Measurements from ENCODE around the gene OVOL3.

OVOL3 gene

GRCh38 chr19:36112678-36113077, 1.7 kb downstream of the OVOL3 start:
- Histone ChIP-seq H2BK5ac (ENCODE audit: low read depth, low read length, poor library complexity, severe bottlenecking) (no peak overlapping the region), H3K14ac (ENCODE audit: low read length in 2 of 2) (no peak overlapping the region), H3K9me3 (ENCODE audit: control insufficient read depth, low read length) (no peaks in the 10 kb centered on the region), H2BK120ac (ENCODE audit: low read depth, low read length) (no peak overlapping the region), H3K36me3 (ENCODE audit: control insufficient read depth in 1 of 2, insufficient read depth in 2 of 2, low read depth in 1 of 2, low read length in 2 of 2) (peaks cover 31 to 32% of the 10 kb centered on the region in 2 experiments), H3K18ac (ENCODE audit: low read depth in 1 of 2, low read length in 2 of 2) (no peak overlapping the region), H3K4me3 (ENCODE audit: insufficient read depth in 1 of 2, low read depth in 1 of 2, low read length in 2 of 2) (no peak overlapping the region), H3K79me1 (replicated peaks; ENCODE audit: low read length, poor library complexity, severe bottlenecking) (peaks cover 22% of the 10 kb centered on the region), H3K4ac (ENCODE audit: low read depth in 1 of 2, low read length in 2 of 2) (no peak overlapping the region), H3K27me3 (ENCODE audit: control insufficient read depth in 1 of 2, insufficient read depth in 1 of 2, low read length in 2 of 2) (no peaks in the 10 kb centered on the region), H3K4me2 (ENCODE audit: low read length, poor library complexity, severe bottlenecking) (no peak overlapping the region), H3K4me1 (ENCODE audit: control insufficient read depth, insufficient read depth, low read depth, low read length) (peaks cover 21% of the 10 kb centered on the region), H2AFZ (ENCODE audit: low read depth, low read length) (no peak overlapping the region), H3K23ac (ENCODE audit: low read length in 2 of 2) (no peak overlapping the region), H3K9ac (ENCODE audit: low read length) (no peak overlapping the region), H2BK12ac (ENCODE audit: low read length in 2 of 2) (no peak overlapping the region), H2BK15ac (ENCODE audit: low read depth, poor library complexity, severe bottlenecking) (no peak overlapping the region), H3K27ac (ENCODE audit: low read length, poor library complexity, severe bottlenecking) (no peak overlapping the region), H2AK5ac (ENCODE audit: low read length, severe bottlenecking) (no peak overlapping the region), H4K8ac (ENCODE audit: low read length) (no peak overlapping the region), H4K91ac (ENCODE audit: low read length) (peak overlapping the region; percentile 54)
- DNase-seq = no peak
- 95% methylated on average over 10 of the region's 10 CpGs for WGBS

GRCh38 chr19:36113425-36113824, 2.5 kb downstream of the OVOL3 start:
- Histone ChIP-seq H4K91ac (ENCODE audit: low read length) (no peak overlapping the region), H3K4me2 (ENCODE audit: low read length, poor library complexity, severe bottlenecking) (peak overlapping the region; percentile 69), H3K9ac (ENCODE audit: low read length) (peak overlapping the region; percentile 95), H3K18ac (ENCODE audit: low read depth in 1 of 2, low read length in 2 of 2) (no peak overlapping the region), H3K23ac (ENCODE audit: low read length in 2 of 2) (no peak overlapping the region), H3K9me3 (ENCODE audit: control insufficient read depth, low read length) (no peaks in the 10 kb centered on the region), H3K4me3 (ENCODE audit: insufficient read depth in 1 of 2, low read depth in 1 of 2, low read length in 2 of 2) (peak overlapping the region; percentile 23 to 99), H2BK15ac (ENCODE audit: low read depth, poor library complexity, severe bottlenecking) (no peak overlapping the region), H3K14ac (ENCODE audit: low read length in 2 of 2) (no peak overlapping the region), H3K36me3 (ENCODE audit: control insufficient read depth in 1 of 2, insufficient read depth in 2 of 2, low read depth in 1 of 2, low read length in 2 of 2) (peaks cover 32 to 36% of the 10 kb centered on the region in 2 experiments), H3K27me3 (ENCODE audit: control insufficient read depth in 1 of 2, insufficient read depth in 1 of 2, low read length in 2 of 2) (no peaks in the 10 kb centered on the region), H2AK5ac (ENCODE audit: low read length, severe bottlenecking) (no peak overlapping the region), H3K79me1 (replicated peaks; ENCODE audit: low read length, poor library complexity, severe bottlenecking) (peaks cover 26% of the 10 kb centered on the region), H2BK5ac (ENCODE audit: low read depth, low read length, poor library complexity, severe bottlenecking) (no peak overlapping the region), H2BK120ac (ENCODE audit: low read depth, low read length) (no peak overlapping the region), H3K27ac (ENCODE audit: low read length, poor library complexity, severe bottlenecking) (no peak overlapping the region), H4K8ac (ENCODE audit: low read length) (no peak overlapping the region), H3K4ac (ENCODE audit: low read depth in 1 of 2, low read length in 2 of 2) (no peak overlapping the region), H2BK12ac (ENCODE audit: low read length in 2 of 2) (peak overlapping the region in 1 of 2 experiments; percentile 18), H3K4me1 (ENCODE audit: control insufficient read depth, insufficient read depth, low read depth, low read length) (peaks cover 21% of the 10 kb centered on the region), H2AFZ (ENCODE audit: low read depth, low read length) (no peak overlapping the region)
- DNase-seq = no peak
- WGBS = 95% methylated on average over 34 of the region's 34 CpGs

GRCh38 chr19:36113894-36114720, 3.2 kb downstream of the OVOL3 start:
- peak overlapping the region; percentile 74 to 99 for H3K4me3 ChIP-seq (ENCODE audit: insufficient read depth in 1 of 2, low read depth in 1 of 2, low read length in 2 of 2)
- H3K4me2 ChIP-seq (ENCODE audit: low read length, poor library complexity, severe bottlenecking) = peak overlapping the region; percentile 69
- peak overlapping the region; percentile 60 for H2BK15ac ChIP-seq (ENCODE audit: low read depth, poor library complexity, severe bottlenecking)
- peaks cover 36 to 43% of the 10 kb centered on the region in 2 experiments for H3K36me3 ChIP-seq (ENCODE audit: control insufficient read depth in 1 of 2, insufficient read depth in 2 of 2, low read depth in 1 of 2, low read length in 2 of 2)
- peak; percentile 71 for DNase-seq
- H2BK12ac ChIP-seq (ENCODE audit: low read length in 2 of 2) = peak overlapping the region in 1 of 2 experiments; percentile 42
- peak overlapping the region; percentile 53 for H2BK5ac ChIP-seq (ENCODE audit: low read depth, low read length, poor library complexity, severe bottlenecking)
- H3K27ac ChIP-seq (ENCODE audit: low read length, poor library complexity, severe bottlenecking) = peak overlapping the region; percentile 69
- H3K27me3 ChIP-seq (ENCODE audit: control insufficient read depth in 1 of 2, insufficient read depth in 1 of 2, low read length in 2 of 2) = no peaks in the 10 kb centered on the region
- H2AFZ ChIP-seq (ENCODE audit: low read depth, low read length) = peak overlapping the region; percentile 90
- peak overlapping the region in 1 of 2 experiments; percentile 2 for H3K14ac ChIP-seq (ENCODE audit: low read length in 2 of 2)
- H3K79me1 ChIP-seq (replicated peaks; ENCODE audit: low read length, poor library complexity, severe bottlenecking) = peaks cover 32% of the 10 kb centered on the region
- H3K23ac ChIP-seq (ENCODE audit: low read length in 2 of 2) = peak overlapping the region in 1 of 2 experiments; percentile 57
- H3K4me1 ChIP-seq (ENCODE audit: control insufficient read depth, insufficient read depth, low read depth, low read length) = peaks cover 21% of the 10 kb centered on the region
- H2BK120ac ChIP-seq (ENCODE audit: low read depth, low read length) = peak overlapping the region; percentile 42
- peak overlapping the region; percentile 95 for H3K9ac ChIP-seq (ENCODE audit: low read length)
- WGBS = 14% methylated on average over 37 of the region's 48 CpGs
- H4K8ac ChIP-seq (ENCODE audit: low read length) = peak overlapping the region; percentile 84
- peak overlapping the region; percentile 9 for H4K91ac ChIP-seq (ENCODE audit: low read length)
- no peaks in the 10 kb centered on the region for H3K9me3 ChIP-seq (ENCODE audit: control insufficient read depth, low read length)
- peak overlapping the region; percentile 23 to 89 for H3K18ac ChIP-seq (ENCODE audit: low read depth in 1 of 2, low read length in 2 of 2)
- H2AK5ac ChIP-seq (ENCODE audit: low read length, severe bottlenecking) = no peak overlapping the region
- H3K4ac ChIP-seq (ENCODE audit: low read depth in 1 of 2, low read length in 2 of 2) = peak overlapping the region; percentile 74 to 86

- Histone ChIP-seq H3K4ac (ENCODE audit: low read depth in 1 of 2, low read length in 2 of 2) (peak within 1 kb of the TSS; percentile 74 to 86), H4K91ac (ENCODE audit: low read length) (peak within 1 kb of the TSS; percentile 95), H3K27me3 (ENCODE audit: control insufficient read depth in 1 of 2, insufficient read depth in 1 of 2, low read length in 2 of 2) (no peaks in the 10 kb centered on the region), H2AK5ac (ENCODE audit: low read length, severe bottlenecking) (no peak within 1 kb of the TSS), H3K4me1 (ENCODE audit: control insufficient read depth, insufficient read depth, low read depth, low read length) (peaks cover 24% of the 10 kb centered on the region), H3K23ac (ENCODE audit: low read length in 2 of 2) (peak within 1 kb of the TSS in 1 of 2 experiments; percentile 57), H2BK120ac (ENCODE audit: low read depth, low read length) (peak within 1 kb of the TSS; percentile 42), H3K18ac (ENCODE audit: low read depth in 1 of 2, low read length in 2 of 2) (peak within 1 kb of the TSS; percentile 23 to 93), H2BK15ac (ENCODE audit: low read depth, poor library complexity, severe bottlenecking) (peak within 1 kb of the TSS; percentile 60), H3K4me3 (ENCODE audit: insufficient read depth in 1 of 2, low read depth in 1 of 2, low read length in 2 of 2) (peak within 1 kb of the TSS; percentile 83 to 99), H2BK5ac (ENCODE audit: low read depth, low read length, poor library complexity, severe bottlenecking) (peak within 1 kb of the TSS; percentile 53), H3K36me3 (ENCODE audit: control insufficient read depth in 1 of 2, insufficient read depth in 2 of 2, low read depth in 1 of 2, low read length in 2 of 2) (peaks cover 42 to 51% of the 10 kb centered on the region in 2 experiments), H3K79me1 (replicated peaks; ENCODE audit: low read length, poor library complexity, severe bottlenecking) (peaks cover 36% of the 10 kb centered on the region), H3K4me2 (ENCODE audit: low read length, poor library complexity, severe bottlenecking) (peak within 1 kb of the TSS; percentile 80), H3K14ac (ENCODE audit: low read length in 2 of 2) (peak within 1 kb of the TSS in 1 of 2 experiments; percentile 90), H3K9ac (ENCODE audit: low read length) (peak within 1 kb of the TSS; percentile 95), H3K9me3 (ENCODE audit: control insufficient read depth, low read length) (no peaks in the 10 kb centered on the region), H2BK12ac (ENCODE audit: low read length in 2 of 2) (peak within 1 kb of the TSS; percentile 34 to 45), H2AFZ (ENCODE audit: low read depth, low read length) (peak within 1 kb of the TSS; percentile 90), H3K27ac (ENCODE audit: low read length, poor library complexity, severe bottlenecking) (peak within 1 kb of the TSS; percentile 89), H4K8ac (ENCODE audit: low read length) (peak within 1 kb of the TSS; percentile 84)
- WGBS = under 1% methylated on average over 60 of the region's 60 CpGs
- peak; percentile 100 for DNase-seq
Measured at GRCh38 chr19:36114721-36115452, 3.9 kb downstream of the OVOL3 start, which contains the start of gene POLR2I. TSS of gene POLR2I (minus strand) at chr19:36114875. CDS start at chr19:36114856, 19 bp downstream.

Measured in mesenchymal stem cell (in vitro differentiated cells and primary cell).